Measurements from ENCODE around the gene CST9.

DNA sequence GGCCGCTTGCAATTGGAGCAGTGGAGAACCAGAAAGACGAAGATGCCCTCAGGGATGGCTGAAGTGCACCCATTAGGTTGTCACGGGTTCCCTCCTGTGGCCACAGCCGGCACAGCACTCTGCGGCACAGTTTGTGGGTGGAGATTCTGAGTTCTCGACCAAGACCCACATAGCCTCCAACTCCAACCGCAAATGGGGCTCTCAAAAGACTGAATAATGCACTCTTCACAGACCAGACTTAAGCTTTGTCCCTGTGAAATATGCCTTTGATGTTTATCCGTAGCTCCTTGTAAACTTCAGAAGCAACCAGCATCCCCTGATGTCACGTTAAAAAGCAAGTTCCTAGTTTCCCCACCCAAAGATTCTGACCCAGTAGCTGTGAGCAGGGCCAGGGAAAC, 934 bp upstream of the CST9 start:
- TF ChIP-seq EZH2 (IDR thresholded peaks at IDR 0.05; ENCODE audit: borderline replicate concordance, low read depth, low read length, severe bottlenecking): no peak
- TF ChIP-seq, protein P1, sequence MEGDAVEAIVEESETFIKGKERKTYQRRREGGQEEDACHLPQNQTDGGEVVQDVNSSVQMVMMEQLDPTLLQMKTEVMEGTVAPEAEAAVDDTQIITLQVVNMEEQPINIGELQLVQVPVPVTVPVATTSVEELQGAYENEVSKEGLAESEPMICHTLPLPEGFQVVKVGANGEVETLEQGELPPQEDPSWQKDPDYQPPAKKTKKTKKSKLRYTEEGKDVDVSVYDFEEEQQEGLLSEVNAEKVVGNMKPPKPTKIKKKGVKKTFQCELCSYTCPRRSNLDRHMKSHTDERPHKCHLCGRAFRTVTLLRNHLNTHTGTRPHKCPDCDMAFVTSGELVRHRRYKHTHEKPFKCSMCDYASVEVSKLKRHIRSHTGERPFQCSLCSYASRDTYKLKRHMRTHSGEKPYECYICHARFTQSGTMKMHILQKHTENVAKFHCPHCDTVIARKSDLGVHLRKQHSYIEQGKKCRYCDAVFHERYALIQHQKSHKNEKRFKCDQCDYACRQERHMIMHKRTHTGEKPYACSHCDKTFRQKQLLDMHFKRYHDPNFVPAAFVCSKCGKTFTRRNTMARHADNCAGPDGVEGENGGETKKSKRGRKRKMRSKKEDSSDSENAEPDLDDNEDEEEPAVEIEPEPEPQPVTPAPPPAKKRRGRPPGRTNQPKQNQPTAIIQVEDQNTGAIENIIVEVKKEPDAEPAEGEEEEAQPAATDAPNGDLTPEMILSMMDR (IDR thresholded peaks at IDR 0.05; ENCODE audit: borderline replicate concordance, extremely low read depth, low read length, poor library complexity, severe bottlenecking): peak; percentile 99

All from DND-41 (cell line).